HL-60/S4 (cell line): ENCODE measurements around the gene STUB1.

ENCODE experiments used
- in situ Hi-C: fragments of 300-500 bp; cut with MboI; formaldehyde crosslinking; loops from 2 replicates; pipeline ENCODE4 v1.14.3; 2022; ENCODE audit warnings: low sequenced_read_pairs

The STUB1 gene

GRCh38 chr16:720990-721764, 41.0 kb downstream of the STUB1 start, which contains the start of gene ANTKMT:
ANTKMT (plus strand) TSS chr16:721146; CDS start chr16:721275, 129 bp downstream.
- in situ Hi-C loops = loop anchor here (25.0 kb wide), 1 partner anchor 341 kb away; the partner anchor contains the start of gene SSTR5

- in situ Hi-C loops = loop anchor here (25.0 kb wide), 1 partner anchor 340 kb away; the partner anchor contains the start of gene SSTR5
Measured at GRCh38 chr16:721765-722540, 41.7 kb downstream of the STUB1 start.

GRCh38 chr16:722835-723633, 42.8 kb downstream of the STUB1 start:
- in situ Hi-C loops = loop anchor here (25.0 kb wide), 1 partner anchor 339 kb away; the partner anchor contains the start of gene SSTR5

- in situ Hi-C loops = loop anchor here (25.0 kb wide), 1 partner anchor 339 kb away; the partner anchor contains the start of gene SSTR5
Measured at GRCh38 chr16:723695-724094, 43.5 kb downstream of the STUB1 start.

- in situ Hi-C loops = loop anchor here (25.0 kb wide), 1 partner anchor 338 kb away; the partner anchor contains the start of gene SSTR5
Measured at GRCh38 chr16:724188-725040, 44.2 kb downstream of the STUB1 start.

- in situ Hi-C loops = no loop called here
Measured at GRCh38 chr16:725041-725376, 44.8 kb downstream of the STUB1 start.

- in situ Hi-C loops = no loop called here
Measured at GRCh38 chr16:725463-726187, 45.4 kb downstream of the STUB1 start.

- in situ Hi-C loops = no loop called here
Measured at GRCh38 chr16:726188-726437, 45.9 kb downstream of the STUB1 start.

- in situ Hi-C loops = no loop called here
Measured at GRCh38 chr16:726438-727290, 46.5 kb downstream of the STUB1 start, which contains the start of the genes CCDC78 and HAGHL. CCDC78 (minus strand) TSS chr16:726443; CDS start chr16:726367, 76 bp downstream. HAGHL (plus strand) TSS chr16:727106; CDS start chr16:727510, 404 bp downstream.

- in situ Hi-C loops = no loop called here
Measured at GRCh38 chr16:727291-727977, 47.2 kb downstream of the STUB1 start.

GRCh38 chr16:728131-728889, 48.1 kb downstream of the STUB1 start:
- in situ Hi-C loops = no loop called here

GRCh38 chr16:728890-729744, 48.9 kb downstream of the STUB1 start:
- in situ Hi-C loops = no loop called here

- in situ Hi-C loops = no loop called here
Measured at GRCh38 chr16:729768-730665, 49.8 kb downstream of the STUB1 start.

GRCh38 chr16:730666-731509, 50.7 kb downstream of the STUB1 start:
- in situ Hi-C loops = no loop called here
